A549 (cell line): ENCODE results near the gene ACSL3. TPM values are rescaled to one million over a fixed set of nuclear protein-coding genes. Genes with fewer than 3 reads are reported as not detected.

Experiments used
- ATAC-seq, 2 experiments: fragments of 200-7000 bp in 1 of 2; fragments of >200 bp in 1 of 2; cut with Nextera tagmentation in 1 of 2; cut with Tn5 transposase in 1 of 2; 3 replicates each; pipeline versions ENCODE4 v1.8.0 to v1.9.1; 2018 to 2020; ENCODE audit warnings: mild to moderate bottlenecking in 1 of 2, moderate library complexity in 1 of 2
- CTCF ChIA-PET: fragments of 300-600 bp; sonication (Branson Sonifier 250); formaldehyde crosslinking; extraction: SDS; loops from one replicate; lab custom pipeline; 2021; ENCODE audit warnings: antibody characterized with exemption, inconsistent platforms; lab: Yijun Ruan, JAX
- POLR2A ChIA-PET: fragments of 350-600 bp; formaldehyde crosslinking; extraction: SDS; loops from one replicate; lab custom pipeline; 2021; ENCODE audit warnings: antibody characterized with exemption, inconsistent platforms; lab: Yijun Ruan, JAX
- DNase-seq, 2 experiments: peaks; one replicate each; pipeline versions ENCODE4 v3.0.0 to v3.0.0-alpha.2; 2011 to 2016; ENCODE audit warnings: low read depth in 1 of 2, low spot score in 1 of 2
- FAIRE-seq: peaks from 2 replicates; lab custom pipeline; 2011; peaks lifted over from hg19 to GRCh38; lab: Jason Lieb, UNC
- H3K27ac ChIP-seq, 2 experiments: fragments of >200 bp; sonication (Bioruptor Twin); formaldehyde crosslinking; 3 replicates each; pipeline ENCODE4 v1.5.1; 2016 to 2017
- H3K4me1 ChIP-seq: fragments of >200 bp; sonication (Bioruptor Twin); formaldehyde crosslinking; 3 replicates; pipeline ENCODE4 v1.6.1; 2016
- H3K4me2 ChIP-seq: fragments of >200 bp; sonication (Bioruptor Twin); formaldehyde crosslinking; 3 replicates; pipeline ENCODE4 v1.6.1; 2016
- H3K4me3 ChIP-seq: fragments of >200 bp; sonication (Bioruptor Twin); formaldehyde crosslinking; 3 replicates; pipeline ENCODE4 v1.5.1; 2016
- H3K9me3 ChIP-seq: fragments of >200 bp; sonication (Bioruptor Twin); formaldehyde crosslinking; 3 replicates; pipeline ENCODE4 v1.6.1; 2016
- ATOH8 ChIP-seq: fragments of 250-450 bp; sonication (Bioruptor Pico); IDR thresholded peaks from 2 replicates; pipeline ENCODE4 v1.5.0; 2020; ENCODE audit warnings: low read depth, mild to moderate bottlenecking, moderate library complexity
- BCL3 ChIP-seq: fragments of >200 bp; sonication (Bioruptor Twin); formaldehyde crosslinking; IDR thresholded peaks from 3 replicates; pipeline ENCODE4 v1.6.1; 2016
- CBX8 ChIP-seq: fragments of 200-600 bp; sonication (generic); IDR thresholded peaks from 2 replicates; pipeline ENCODE4 v1.6.1; 2016
- CHD4 ChIP-seq: fragments of 200-600 bp; sonication (generic); IDR thresholded peaks from 2 replicates; pipeline ENCODE4 v1.6.1; 2016; ENCODE audit warnings: antibody characterized with exemption, mild to moderate bottlenecking, borderline replicate concordance
- EHF ChIP-seq: fragments of 250-450 bp; sonication (Bioruptor Pico); IDR thresholded peaks from 2 replicates; pipeline ENCODE4 v1.5.0; 2020; ENCODE audit warnings: mild to moderate bottlenecking
- EP300 ChIP-seq, 2 experiments: fragments of >200 bp; sonication (Bioruptor Twin); formaldehyde crosslinking; IDR thresholded peaks; 2 replicates in 1 of 2; 3 replicates in 1 of 2; pipeline ENCODE4 v1.6.1; 2016 to 2017
- ESRRA ChIP-seq: fragments of 150-350 bp; IDR thresholded peaks from 2 replicates; pipeline ENCODE4 v1.6.1; 2014; ENCODE audit warnings: mild to moderate bottlenecking, low read length, borderline replicate concordance
- GATA3 ChIP-seq: IDR thresholded peaks from 2 replicates; pipeline ENCODE4 v1.6.1; 2012; ENCODE audit warnings: borderline replicate concordance
- HES2 ChIP-seq: fragments of >200 bp; sonication (Bioruptor Twin); formaldehyde crosslinking; IDR thresholded peaks from 2 replicates; pipeline ENCODE4 v1.6.1; 2016
- HEYL ChIP-seq: fragments of 250-450 bp; sonication (Bioruptor Pico); IDR thresholded peaks from 2 replicates; pipeline ENCODE4 v1.8.0; 2021; ENCODE audit warnings: mild to moderate bottlenecking, moderate library complexity
- HMGXB4 ChIP-seq: fragments of 250-450 bp; sonication (Bioruptor Pico); IDR thresholded peaks from 2 replicates; pipeline ENCODE4 v1.5.0; 2021; ENCODE audit warnings: mild to moderate bottlenecking, moderate library complexity, borderline replicate concordance
- JUN ChIP-seq, 2 experiments: fragments of >200 bp; sonication (Bioruptor Twin); formaldehyde crosslinking; IDR thresholded peaks; 2 replicates in 1 of 2; 3 replicates in 1 of 2; pipeline ENCODE4 v1.6.1; 2016 to 2017
- KDM1A ChIP-seq: fragments of 200-600 bp; sonication (generic); IDR thresholded peaks from 2 replicates; pipeline ENCODE4 v1.6.1; 2016; ENCODE audit warnings: low read depth, mild to moderate bottlenecking
- NR3C1 ChIP-seq: fragments of >200 bp; sonication (Bioruptor Twin); formaldehyde crosslinking; IDR thresholded peaks from 3 replicates; pipeline ENCODE4 v1.6.1; 2017
- PHF8 ChIP-seq: fragments of 200-600 bp; sonication (generic); IDR thresholded peaks from 2 replicates; pipeline ENCODE4 v1.6.1; 2016; ENCODE audit warnings: low read depth, mild to moderate bottlenecking, antibody characterized with exemption, moderate library complexity, borderline replicate concordance
- POLR2AphosphoS2 ChIP-seq: conservative IDR thresholded peaks from 2 replicates; pipeline ENCODE4 v1.6.1; 2012; ENCODE audit warnings: low read length, improper control_type of control experiment, inconsistent platforms
- RNF2 ChIP-seq: fragments of 200-600 bp; sonication (generic); IDR thresholded peaks from 2 replicates; pipeline ENCODE4 v1.6.1; 2016; ENCODE audit warnings: low read depth, mild to moderate bottlenecking, antibody characterized with exemption, moderate library complexity, borderline replicate concordance
- SREBF2 ChIP-seq: fragments of 450-650 bp; IDR thresholded peaks from 2 replicates; pipeline ENCODE4 v1.6.1; 2014; ENCODE audit warnings: mild to moderate bottlenecking, moderate library complexity
- ZSCAN20 ChIP-seq: fragments of 250-450 bp; sonication (Bioruptor Pico); IDR thresholded peaks from 2 replicates; pipeline ENCODE4 v1.8.0; 2022; ENCODE audit warnings: mild to moderate bottlenecking, moderate library complexity
- WGBS: methylation state at CpG from one replicate; pipeline ENCODE4 v1.1.6; 2017; ENCODE audit errors: missing lambda C conversion rate; 5-methylcytosine and 5-hydroxymethylcytosine counted together
- polyA plus RNA-seq, 4 experiments: library from polyadenylated mRNA; depleted of rRNA in 3 of 4; stranded (reverse); fragments of >200 nt; fragmentation: RNase III in 1 of 4; extraction: RNeasy Plus Mini Kit Qiagen cat#74134 plus additional on column Dnase treatment in 1 of 4; gene quantifications; 2 replicates in 3 of 4; 3 replicates in 1 of 4; pipeline ENCODE4 v1.2.3, GENCODE V29; 2011 to 2017
- TF ChIP-seq, protein P1 (sequence below): fragments of 200-600 bp; sonication (generic); IDR thresholded peaks from 2 replicates; pipeline ENCODE4 v1.6.1; 2016; ENCODE audit warnings: antibody characterized with exemption, mild to moderate bottlenecking, moderate library complexity
- TF ChIP-seq, protein P2 (sequence below): IDR thresholded peaks from 2 replicates; pipeline ENCODE4 v1.6.1; 2012; ENCODE audit warnings: low read depth, borderline replicate concordance
- TF ChIP-seq, protein P3 (sequence below): IDR thresholded peaks from 2 replicates; pipeline ENCODE4 v1.6.1; 2012

ACSL3 gene
- polyA plus RNA-seq, 2 of the 4 experiments (the other 2 are of a cell fraction): 142 to 160 TPM

DNA sequence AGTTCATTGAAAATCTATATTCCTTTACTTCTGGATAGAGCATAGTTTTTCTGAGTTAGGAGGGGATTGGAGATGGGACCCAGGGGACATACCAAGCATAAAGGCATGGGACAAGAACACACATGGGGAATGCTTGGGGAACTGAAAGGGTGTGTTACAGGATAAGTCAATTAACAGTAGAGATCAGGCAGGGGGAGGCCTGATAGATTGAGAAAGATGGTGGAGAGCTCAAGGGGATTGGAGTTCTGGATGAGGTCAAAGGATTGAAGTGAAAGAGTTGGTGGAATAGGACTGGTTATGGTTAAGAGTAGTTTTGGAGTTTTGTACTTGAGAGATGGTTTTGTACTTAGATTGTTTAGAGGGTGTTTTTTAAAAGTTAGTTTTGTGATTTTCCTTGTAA, 16.1 kb downstream of the ACSL3 start (continued):
- TF ChIP-seq, protein P1, sequence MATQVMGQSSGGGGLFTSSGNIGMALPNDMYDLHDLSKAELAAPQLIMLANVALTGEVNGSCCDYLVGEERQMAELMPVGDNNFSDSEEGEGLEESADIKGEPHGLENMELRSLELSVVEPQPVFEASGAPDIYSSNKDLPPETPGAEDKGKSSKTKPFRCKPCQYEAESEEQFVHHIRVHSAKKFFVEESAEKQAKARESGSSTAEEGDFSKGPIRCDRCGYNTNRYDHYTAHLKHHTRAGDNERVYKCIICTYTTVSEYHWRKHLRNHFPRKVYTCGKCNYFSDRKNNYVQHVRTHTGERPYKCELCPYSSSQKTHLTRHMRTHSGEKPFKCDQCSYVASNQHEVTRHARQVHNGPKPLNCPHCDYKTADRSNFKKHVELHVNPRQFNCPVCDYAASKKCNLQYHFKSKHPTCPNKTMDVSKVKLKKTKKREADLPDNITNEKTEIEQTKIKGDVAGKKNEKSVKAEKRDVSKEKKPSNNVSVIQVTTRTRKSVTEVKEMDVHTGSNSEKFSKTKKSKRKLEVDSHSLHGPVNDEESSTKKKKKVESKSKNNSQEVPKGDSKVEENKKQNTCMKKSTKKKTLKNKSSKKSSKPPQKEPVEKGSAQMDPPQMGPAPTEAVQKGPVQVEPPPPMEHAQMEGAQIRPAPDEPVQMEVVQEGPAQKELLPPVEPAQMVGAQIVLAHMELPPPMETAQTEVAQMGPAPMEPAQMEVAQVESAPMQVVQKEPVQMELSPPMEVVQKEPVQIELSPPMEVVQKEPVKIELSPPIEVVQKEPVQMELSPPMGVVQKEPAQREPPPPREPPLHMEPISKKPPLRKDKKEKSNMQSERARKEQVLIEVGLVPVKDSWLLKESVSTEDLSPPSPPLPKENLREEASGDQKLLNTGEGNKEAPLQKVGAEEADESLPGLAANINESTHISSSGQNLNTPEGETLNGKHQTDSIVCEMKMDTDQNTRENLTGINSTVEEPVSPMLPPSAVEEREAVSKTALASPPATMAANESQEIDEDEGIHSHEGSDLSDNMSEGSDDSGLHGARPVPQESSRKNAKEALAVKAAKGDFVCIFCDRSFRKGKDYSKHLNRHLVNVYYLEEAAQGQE: no peak

GRCh38 chr2:222877556-222878300, 16.9 kb downstream of the ACSL3 start:
- FAIRE-seq: no peak
- POLR2A ChIA-PET: no interaction called here

DNA sequence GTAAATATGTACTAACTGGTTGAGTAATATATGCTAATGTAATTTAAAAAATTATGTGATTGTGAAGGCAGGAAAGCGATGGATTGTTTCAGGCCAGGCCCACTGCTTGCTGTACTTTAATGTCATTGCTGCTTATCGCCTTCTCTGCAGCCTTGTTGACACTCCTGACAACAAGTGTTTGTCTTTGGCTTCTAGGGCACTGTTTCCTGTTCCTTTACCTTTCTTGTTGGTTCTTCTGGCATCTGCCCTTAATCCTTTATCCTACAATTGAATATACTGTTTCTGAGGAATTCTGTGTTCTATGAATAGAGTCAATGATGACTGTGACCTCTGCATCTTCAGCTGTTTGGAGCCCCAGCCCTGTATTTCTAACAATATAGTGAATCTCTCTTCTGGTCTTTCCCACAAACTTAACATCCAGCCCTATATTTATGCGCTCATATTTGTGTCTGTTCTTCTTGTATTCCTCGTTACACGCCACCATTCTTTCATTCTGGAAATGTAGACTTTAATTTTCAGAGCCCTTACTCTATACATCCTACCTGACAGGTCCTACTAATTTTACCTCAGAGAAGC, 17.6 kb downstream of the ACSL3 start:
- Histone ChIP-seq H3K4me1 (peaks cover 44% of the 10 kb centered on the region), H3K27ac (no peak overlapping the region), H3K4me2 (peak overlapping the region; percentile 53), H3K4me3 (no peak overlapping the region), H3K9me3 (no peaks in the 10 kb centered on the region)
- no peak for DNase-seq
- ChIA-PET POLR2A (no interaction called here), CTCF (interaction anchor here (0.7 to 2.7 kb wide), 6 partner anchors 10 to 187 kb away, joined by 3 to 14 read pairs (median 3); no protein-coding TSS in a partner anchor)
- no peak for FAIRE-seq
- 76% methylated on average over 5 of the region's 5 CpGs for WGBS
- ATAC-seq: peak; percentile 44 to 55; a peak in 3 of 6 replicates
- TF ChIP-seq JUN (IDR thresholded peaks at IDR 0.05) (no peak), EHF (CRISPR knock-in tag) (no peak), BCL3 (no peak), SREBF2 (no peak), HES2 (no peak), ZSCAN20 (CRISPR knock-in tag) (no peak), NR3C1 (no peak), EP300 (IDR thresholded peaks at IDR 0.05) (no peak), CHD4 (no peak), CBX8 (no peak), ATOH8 (no peak), HEYL (CRISPR knock-in tag) (no peak), GATA3 (no peak), POLR2AphosphoS2 (no peak)
- TF ChIP-seq, protein P2, sequence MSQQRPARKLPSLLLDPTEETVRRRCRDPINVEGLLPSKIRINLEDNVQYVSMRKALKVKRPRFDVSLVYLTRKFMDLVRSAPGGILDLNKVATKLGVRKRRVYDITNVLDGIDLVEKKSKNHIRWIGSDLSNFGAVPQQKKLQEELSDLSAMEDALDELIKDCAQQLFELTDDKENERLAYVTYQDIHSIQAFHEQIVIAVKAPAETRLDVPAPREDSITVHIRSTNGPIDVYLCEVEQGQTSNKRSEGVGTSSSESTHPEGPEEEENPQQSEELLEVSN: no peak

More at GRCh38 chr2:222877556-222878300, 16.9 kb downstream of the ACSL3 start:
- H3K4me2 ChIP-seq: peak overlapping the region; percentile 53
- H3K9me3 ChIP-seq: no peaks in the 10 kb centered on the region
- ATAC-seq (peak in 1 of 2 experiments; percentile 44; a peak in 3 of 6 replicates), DNase-seq (no peak)
- no peak for TF ChIP-seq ZSCAN20 (CRISPR knock-in tag)
- TF ChIP-seq, protein P3, sequence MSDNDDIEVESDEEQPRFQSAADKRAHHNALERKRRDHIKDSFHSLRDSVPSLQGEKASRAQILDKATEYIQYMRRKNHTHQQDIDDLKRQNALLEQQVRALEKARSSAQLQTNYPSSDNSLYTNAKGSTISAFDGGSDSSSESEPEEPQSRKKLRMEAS: no peak
- TF ChIP-seq, protein P2: no peak
- TF ChIP-seq RNF2: no peak
- no peak for TF ChIP-seq ESRRA
- no peak for TF ChIP-seq HMGXB4 (CRISPR knock-in tag)
- TF ChIP-seq KDM1A: no peak
- no peak for TF ChIP-seq PHF8
- no peak overlapping the region for H3K4me3 ChIP-seq
- no peak overlapping the region for H3K27ac ChIP-seq
- CTCF ChIA-PET: interaction anchor here (0.7 to 2.7 kb wide), 5 partner anchors 9 to 170 kb away, joined by 3 to 14 read pairs (median 3); no protein-coding TSS in a partner anchor
- WGBS: 40% methylated on average over 2 of the region's 2 CpGs
- peaks cover 41% of the 10 kb centered on the region for H3K4me1 ChIP-seq
